GM12864 (cell line): ENCODE measurements around the gene SRGAP3.

Source experiments
- DNase-seq: peaks from one replicate; pipeline ENCODE4 v3.0.0-alpha.2; 2011; ENCODE audit warnings: low read depth
- H3K4me3 ChIP-seq: 2 replicates; pipeline ENCODE4 v1.5.1; 2011; ENCODE audit warnings: mild to moderate bottlenecking, low read depth, low read length, control low read depth
- CTCF ChIP-seq: IDR thresholded peaks from 2 replicates; pipeline ENCODE4 v1.5.1; 2011; ENCODE audit warnings: low read depth, mild to moderate bottlenecking, moderate library complexity, low read length, control low read depth, inconsistent platforms; ENCODE audit errors: missing control alignments

The SRGAP3 gene

GRCh38 chr3:9125278-9125951, 124.0 kb downstream of the SRGAP3 start:
- no peak overlapping the region for H3K4me3 ChIP-seq
- DNase-seq = no peak
- TF ChIP-seq CTCF = no peak

GRCh38 chr3:9124730-9125129, 124.7 kb downstream of the SRGAP3 start:
- no peak for DNase-seq
- H3K4me3 ChIP-seq = no peak overlapping the region
- TF ChIP-seq CTCF = no peak

GRCh38 chr3:9123840-9124239, 125.6 kb downstream of the SRGAP3 start:
- DNase-seq = no peak
- H3K4me3 ChIP-seq = no peak overlapping the region
- TF ChIP-seq CTCF = no peak

- TF ChIP-seq CTCF = no peak
- no peak for DNase-seq
- no peak overlapping the region for H3K4me3 ChIP-seq
Observed at GRCh38 chr3:9122732-9123364, 126.6 kb downstream of the SRGAP3 start.

- no peak for TF ChIP-seq CTCF
- DNase-seq = no peak
- no peak overlapping the region for H3K4me3 ChIP-seq
Observed at GRCh38 chr3:9121366-9122001, 128.0 kb downstream of the SRGAP3 start.

DNA sequence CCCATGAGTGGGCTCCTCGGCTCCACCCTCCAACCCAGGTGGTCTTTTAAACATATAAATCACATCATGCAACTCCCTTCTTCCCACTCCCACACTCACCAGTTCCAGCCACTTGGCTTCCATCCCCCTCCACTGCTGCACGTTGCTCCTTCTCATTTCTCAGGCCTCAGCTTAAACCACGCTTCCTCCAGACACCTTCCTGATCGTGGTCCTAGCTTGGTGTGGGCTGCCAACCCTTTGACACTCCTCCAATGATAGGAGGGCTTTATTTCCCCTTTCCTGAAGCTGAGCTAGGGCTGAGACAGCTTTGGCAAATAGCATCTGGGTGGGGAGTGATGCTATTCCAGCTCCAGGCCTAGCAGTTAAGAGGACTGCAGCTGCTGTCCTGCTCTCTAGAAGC, 130.1 kb downstream of the SRGAP3 start:
- H3K4me3 ChIP-seq = no peak overlapping the region
- DNase-seq = no peak
- TF ChIP-seq CTCF = no peak
